ENCODE data around the gene TFDP1. TPM values are rescaled to one million over a fixed set of nuclear protein-coding genes. Genes with fewer than 3 reads are reported as not detected.

The TFDP1 gene
- total RNA-seq, 4 donors from 2014 or later: 21.9 to 49.0 (median 29.2) TPM

- Histone ChIP-seq H3K4me1 (no peaks in the 10 kb centered on the region), H3K36me3 (no peaks in the 10 kb centered on the region), H3K4me3 (no peak overlapping the region), H3K9me3 (no peaks in the 10 kb centered on the region), H3K27ac (no peak overlapping the region), H3K27me3 (no peaks in the 10 kb centered on the region)
- TF ChIP-seq POLR2A (IDR thresholded peaks at IDR 0.05) (no peak), CTCF (IDR thresholded peaks at IDR 0.05) (no peak), POLR2AphosphoS5 (IDR thresholded peaks at IDR 0.05) (no peak), EP300 (IDR thresholded peaks at IDR 0.05) (no peak)
- WGBS, 2 donors (ENCODE audit: low coverage in 1 of 2): 73 to 97% methylated on average over 6 to 8 of the region's 54 CpGs
- ATAC-seq: no peak
Observed at GRCh38 chr13:113671066-113672001, 86.8 kb downstream of the TFDP1 start.

GRCh38 chr13:113672002-113672651 is 87.6 kb downstream of the TFDP1 start:
- 76 to 89% methylated on average over 14 to 16 of the region's 18 CpGs for WGBS, 2 donors (ENCODE audit: low coverage in 1 of 2)
- Histone ChIP-seq H3K9me3 (no peaks in the 10 kb centered on the region), H3K27ac (no peak overlapping the region), H3K27me3 (no peaks in the 10 kb centered on the region), H3K4me3 (no peak overlapping the region), H3K4me1 (no peaks in the 10 kb centered on the region), H3K36me3 (no peaks in the 10 kb centered on the region)
- TF ChIP-seq EP300 (IDR thresholded peaks at IDR 0.05) (no peak), POLR2AphosphoS5 (IDR thresholded peaks at IDR 0.05) (no peak), CTCF (IDR thresholded peaks at IDR 0.05) (no peak), POLR2A (IDR thresholded peaks at IDR 0.05) (no peak)
- no peak for ATAC-seq

Other genes starting within 250 kb of the TFDP1 start
- 10 to 100 TPM in 2 of 4 donors, 1 to 10 TPM in 2; 4.7 to 14.0 (median 8.5) TPM for gene GRTP1, start 220.6 kb upstream of the TFDP1 start, total RNA-seq
- 10 to 100 TPM in 1 of 4 donors, 1 to 10 TPM in 3; 4.7 to 33.8 (median 8.9) TPM for gene ADPRHL1, start 131.3 kb upstream of the TFDP1 start, total RNA-seq
- 10 to 100 TPM; 12.3 to 20.2 (median 17.3) TPM for gene DCUN1D2, start 94.0 kb upstream of the TFDP1 start, total RNA-seq
- not detected for gene ATP4B, start 73.4 kb downstream of the TFDP1 start, total RNA-seq
- under 1 TPM in 1 of 4 donors, not detected in 3; 0.15 TPM for gene GRK1, start 82.5 kb downstream of the TFDP1 start, total RNA-seq
- 10 to 100 TPM in 1 of 4 donors, 1 to 10 TPM in 3; 4.9 to 13.2 (median 7.8) TPM for gene TMEM255B, start 174.5 kb downstream of the TFDP1 start, total RNA-seq

Measured in gastroesophageal sphincter (tissue), 4 donors.